GM21447 (cell line): Measurements from ENCODE around the gene USP10.
"Not testable (repeated sequence)": the region's sequence is repeated elsewhere in the genome, so short reads cannot be mapped to it uniquely, and the experiment has no call there.

Experiments used
- ATAC-seq: cut with Tn5 transposase; IDR thresholded peaks from one replicate; pipeline ENCODE4 v1.9.1; 2021; ENCODE audit not compliant: unreplicated experiment

The USP10 gene

DNA sequence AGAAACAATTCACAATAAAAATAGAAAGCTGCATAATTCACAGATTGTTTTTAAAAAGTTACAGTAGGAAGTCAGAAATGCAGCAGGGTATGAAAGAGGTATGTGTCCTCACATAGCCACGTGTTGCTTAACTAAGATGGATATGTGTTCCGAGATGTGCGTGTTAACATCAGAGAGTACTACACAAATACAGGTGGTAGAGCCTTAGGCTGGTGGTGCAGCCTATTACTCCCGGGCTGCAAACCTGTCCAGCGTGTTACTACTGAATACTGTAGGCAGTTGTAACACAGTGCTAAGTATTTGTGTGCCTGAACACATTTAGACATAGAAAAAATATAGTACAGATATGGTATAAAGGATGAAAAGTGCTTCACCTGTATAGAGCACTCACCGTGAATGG, 46.4 kb downstream of the USP10 start:
- ATAC-seq = no peak

DNA sequence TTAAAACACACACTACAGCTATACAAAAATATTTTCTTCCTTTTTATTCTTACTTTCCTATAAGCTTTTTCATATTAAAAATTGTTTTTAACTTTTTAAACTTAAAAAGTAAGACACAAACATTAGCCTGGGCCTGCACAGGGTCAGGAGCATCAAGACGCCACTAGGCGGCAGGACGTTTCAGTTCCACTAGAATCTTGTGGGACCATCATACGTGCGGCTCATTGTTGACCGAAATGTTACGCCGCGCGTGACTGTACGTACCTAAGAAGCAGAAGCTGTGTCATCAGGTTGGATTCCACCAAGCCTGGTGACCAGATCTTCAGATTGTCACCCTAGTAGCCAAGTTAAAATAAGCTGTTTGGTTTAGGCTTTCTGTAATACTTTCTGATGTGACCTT, 47.1 kb downstream of the USP10 start:
- ATAC-seq = no peak

DNA sequence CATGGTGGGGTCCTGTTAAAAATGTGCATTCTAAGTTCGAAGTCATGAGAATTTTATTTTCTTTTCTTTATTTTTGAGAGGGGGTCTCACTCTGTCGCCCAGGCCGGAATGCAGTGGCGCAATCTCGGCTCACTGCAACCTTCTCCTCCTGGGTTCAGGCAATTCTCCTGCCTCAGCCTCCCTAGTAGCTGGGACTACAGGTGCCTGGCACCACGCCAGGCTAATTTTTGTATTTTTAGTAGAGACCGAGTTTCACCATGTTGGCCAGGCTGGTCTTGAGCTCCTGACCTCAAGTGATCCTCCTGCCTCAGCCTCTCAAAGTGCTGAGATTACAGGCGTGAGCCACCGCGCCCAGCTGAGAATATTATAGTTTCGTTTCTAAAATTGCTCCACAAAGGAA, 48.4 kb downstream of the USP10 start:
- ATAC-seq = not testable (repeated sequence)

DNA sequence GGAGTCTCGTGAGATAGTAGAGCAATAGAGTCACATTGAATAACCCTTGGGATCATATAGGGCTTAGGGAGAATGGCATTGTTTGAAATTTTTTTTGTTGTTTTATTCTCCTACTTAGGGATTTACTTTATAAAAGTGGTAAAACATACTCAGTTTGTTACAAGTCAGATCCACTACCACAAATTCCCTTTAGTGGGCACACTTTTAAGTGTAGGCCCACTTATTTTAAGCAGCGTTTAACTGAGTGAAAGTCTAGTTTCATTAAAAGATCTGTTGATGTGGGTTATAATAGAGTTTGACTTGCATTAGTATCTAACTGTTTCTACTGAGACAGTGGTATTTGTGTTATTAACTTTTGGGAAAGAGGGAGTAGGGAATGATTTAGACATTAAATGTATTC, 49.3 kb downstream of the USP10 start:
- no peak for ATAC-seq

DNA sequence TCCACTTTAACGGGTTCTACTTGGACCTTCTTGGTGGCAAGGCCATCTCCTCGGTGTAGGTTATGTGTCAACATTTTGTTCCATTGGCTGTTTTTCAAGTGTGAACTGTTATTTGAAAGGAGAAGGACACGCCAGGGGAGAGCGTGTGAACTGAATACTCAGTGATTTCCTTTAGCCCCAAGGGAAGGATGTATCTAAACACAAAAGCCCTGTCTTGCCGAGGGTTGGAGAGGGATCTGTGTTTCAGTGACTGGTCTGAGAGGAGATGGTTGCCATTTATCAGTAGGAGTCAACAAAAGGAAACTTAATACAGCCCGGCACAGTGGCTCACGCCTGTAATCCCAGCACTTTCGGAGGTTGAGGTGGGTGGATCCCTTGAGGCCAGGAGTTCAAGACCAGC, 50.0 kb downstream of the USP10 start:
- ATAC-seq = no peak

DNA sequence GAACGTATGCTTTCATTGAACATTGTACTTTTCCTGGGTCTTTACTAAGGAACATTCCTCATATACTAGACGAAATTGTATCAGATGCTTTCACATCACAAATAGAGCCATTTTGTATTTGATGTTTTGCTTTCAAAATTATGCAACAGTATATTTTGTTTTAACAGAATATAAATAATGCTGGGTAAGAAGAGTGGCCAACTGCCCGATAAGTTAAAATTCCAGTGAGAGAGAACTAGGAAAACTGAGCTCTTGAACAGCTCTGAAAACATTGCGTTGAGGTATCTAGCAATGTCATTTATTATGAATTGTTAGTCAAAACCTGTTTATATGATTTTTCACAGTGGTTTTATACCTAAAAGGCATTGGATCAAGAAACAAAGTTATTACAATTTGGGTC, 50.8 kb downstream of the USP10 start:
- no peak for ATAC-seq

DNA sequence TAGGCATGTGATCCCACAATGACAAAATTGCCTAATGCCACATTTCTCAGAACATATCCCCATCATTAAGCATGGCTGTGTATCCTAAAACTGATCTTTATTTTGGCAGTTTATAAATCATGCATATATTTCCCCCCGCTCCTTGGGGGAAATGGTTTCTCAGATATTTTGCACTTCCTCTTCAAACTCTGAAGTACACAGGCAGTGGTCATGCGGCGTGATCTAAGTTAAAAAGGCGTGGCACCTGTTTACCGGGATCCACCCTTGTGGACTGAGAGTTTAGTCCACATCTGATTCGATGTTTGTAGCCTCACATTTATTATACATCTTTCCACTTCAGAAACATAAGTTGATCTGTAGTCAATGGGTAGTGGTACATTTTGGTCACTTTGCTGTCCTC, 51.4 kb downstream of the USP10 start:
- ATAC-seq = no peak

DNA sequence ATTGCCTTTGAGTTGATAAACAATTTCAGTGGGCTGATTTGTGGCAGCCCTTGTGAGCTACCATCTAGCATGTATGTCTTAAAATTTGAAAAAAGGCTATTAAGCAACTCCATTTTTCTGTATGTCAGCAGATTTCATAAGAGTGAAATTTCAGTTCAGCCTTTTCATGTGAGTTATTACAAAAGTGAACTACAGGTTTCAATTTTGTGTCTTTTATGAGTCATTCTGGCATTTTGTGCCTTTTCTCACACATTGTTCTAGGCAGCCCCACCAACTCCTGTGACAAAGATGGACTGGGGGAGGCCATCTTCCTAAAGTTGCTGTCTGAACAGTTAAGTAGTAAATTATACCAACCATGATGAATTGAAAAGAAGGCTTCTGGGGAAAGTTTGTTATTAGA, 52.1 kb downstream of the USP10 start:
- ATAC-seq = peak; percentile 44

DNA sequence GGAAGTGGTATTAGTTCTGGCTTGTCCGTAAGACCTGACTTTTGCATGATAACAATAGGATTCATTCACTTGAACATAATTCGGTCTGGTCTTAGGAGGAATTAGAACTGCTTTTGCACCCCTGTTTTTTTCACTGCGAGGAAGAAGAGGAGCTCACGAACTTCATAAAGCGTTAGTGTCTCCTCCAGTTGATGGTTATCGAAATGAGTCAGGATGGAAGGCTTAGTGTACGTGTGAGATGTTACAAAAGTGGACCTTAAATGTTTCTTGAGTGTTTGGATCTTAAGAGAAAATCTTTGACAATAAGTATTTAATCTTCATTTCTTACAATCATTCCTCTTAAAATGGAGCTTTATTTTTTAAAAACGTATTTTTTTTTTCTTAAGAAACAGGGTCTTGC, 52.8 kb downstream of the USP10 start:
- ATAC-seq = peak; percentile 43

DNA sequence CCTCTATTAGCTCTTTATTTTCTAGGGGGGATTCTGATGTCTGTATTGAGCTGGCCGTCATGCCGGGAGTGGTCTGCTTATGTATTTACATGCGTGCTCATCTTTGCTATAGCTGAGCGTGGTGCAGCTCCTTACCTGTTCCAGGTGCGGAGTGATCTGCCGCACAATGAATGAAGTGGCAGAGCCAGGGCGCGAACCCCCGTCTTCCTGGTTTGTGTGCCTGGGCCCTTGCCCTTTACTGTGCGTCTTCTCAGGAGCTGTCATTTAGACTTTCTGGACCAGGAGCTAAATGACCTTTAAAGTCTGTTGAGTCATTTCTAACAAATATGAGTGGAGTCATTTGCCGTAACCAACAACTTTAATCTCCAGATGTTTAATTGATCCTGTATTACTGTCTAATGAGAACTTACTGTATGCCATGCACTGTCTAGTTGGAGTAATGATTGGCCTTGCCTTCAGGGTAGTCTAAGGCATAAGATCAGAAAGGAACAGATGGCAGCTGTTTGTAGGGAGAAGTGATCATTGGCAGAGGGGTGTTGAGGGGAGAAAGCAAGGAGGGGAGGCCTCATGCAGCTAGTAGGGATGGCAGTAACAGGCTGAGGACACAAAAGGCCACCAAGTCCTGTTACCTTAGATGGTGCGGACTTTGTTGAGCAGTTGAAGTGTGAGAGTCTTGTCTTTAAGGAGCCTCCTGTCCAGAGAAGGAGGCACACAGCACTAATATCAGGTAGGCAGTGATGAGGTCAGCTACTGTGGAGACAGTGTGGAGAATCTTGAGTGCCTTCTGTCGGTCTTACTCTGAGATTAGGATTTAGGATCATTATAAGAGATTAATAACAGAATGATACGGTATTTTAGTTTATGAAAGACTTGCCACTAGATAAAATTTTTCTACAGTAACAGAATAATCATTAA, 53.9 kb downstream of the USP10 start:
- no peak for ATAC-seq

DNA sequence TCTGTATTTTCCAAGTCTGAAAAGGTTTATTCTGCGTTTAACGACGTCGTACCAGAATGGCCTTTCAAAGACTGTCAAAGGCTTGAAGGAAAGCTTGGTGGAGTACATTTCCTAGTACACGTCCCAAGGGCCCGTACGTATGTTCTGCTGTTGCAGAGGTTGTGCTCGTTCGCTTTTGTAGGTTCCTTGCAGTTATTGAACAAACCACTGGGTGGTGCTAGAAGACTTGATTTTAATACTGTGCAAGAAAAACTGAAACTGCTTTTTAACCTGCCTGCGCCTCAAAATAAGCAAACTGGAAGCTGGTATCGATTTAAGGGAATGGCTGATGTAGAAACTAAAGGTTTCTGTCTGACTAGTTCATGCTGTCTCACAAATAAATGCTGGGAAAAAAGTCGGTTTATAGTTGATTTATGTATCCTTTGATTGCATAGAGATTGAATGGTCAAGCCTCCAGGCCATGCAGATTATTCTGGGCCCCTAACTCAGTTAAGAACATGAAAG, 54.6 kb downstream of the USP10 start:
- ATAC-seq = peak; percentile 51

DNA sequence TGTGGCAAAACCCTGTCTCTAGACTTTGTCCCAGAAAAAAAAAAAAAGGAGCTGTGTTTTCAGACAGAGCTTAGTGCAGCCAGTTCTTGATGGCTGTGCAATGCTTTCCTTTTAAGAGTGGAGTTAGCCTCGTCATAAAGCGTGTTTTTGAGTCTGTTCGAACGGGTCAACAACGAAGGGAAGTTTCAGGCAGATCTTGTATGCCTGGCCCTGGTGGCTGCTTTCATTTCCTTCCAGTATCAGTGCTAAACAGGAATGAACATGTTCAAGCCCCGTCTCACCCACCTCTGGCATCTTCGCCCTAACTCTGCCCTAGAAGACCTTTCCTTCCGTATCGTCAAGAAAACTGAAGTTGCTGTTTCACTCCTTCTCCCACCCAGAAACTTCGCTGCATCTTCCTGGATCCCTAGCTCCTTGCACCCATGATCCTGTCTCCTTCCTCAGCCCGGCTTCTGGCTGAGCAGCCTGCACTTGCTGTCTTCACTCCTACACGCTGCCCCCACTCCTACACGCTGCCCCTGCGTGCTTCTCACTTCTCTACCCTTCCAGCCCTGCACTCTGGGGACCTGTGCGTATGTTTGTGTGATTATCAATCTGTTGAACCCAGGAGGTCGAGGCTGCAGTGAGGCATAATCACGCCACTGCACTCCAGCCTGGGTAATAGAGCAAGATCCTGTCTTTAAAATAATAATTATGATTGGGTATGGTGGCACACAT, 55.3 kb downstream of the USP10 start:
- ATAC-seq = no peak

DNA sequence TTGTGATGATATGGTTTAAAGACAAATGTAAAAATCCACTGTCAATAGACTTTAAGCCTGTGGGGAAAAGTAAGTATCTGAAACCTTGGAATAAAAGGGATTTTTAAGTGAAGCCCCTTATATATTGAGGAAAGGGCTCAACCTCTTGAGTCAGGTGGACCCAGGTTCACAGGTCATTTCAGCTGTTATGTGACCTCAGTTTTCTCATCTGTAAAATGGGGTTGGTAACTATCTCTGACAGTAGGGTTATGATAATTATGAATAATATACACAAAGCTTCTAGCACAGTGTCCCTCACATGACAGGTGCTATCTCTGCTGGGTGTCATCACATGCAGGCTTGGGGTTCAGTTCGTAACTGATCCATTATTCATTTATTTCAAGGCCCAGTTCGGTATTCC, 57.0 kb downstream of the USP10 start:
- ATAC-seq = no peak

DNA sequence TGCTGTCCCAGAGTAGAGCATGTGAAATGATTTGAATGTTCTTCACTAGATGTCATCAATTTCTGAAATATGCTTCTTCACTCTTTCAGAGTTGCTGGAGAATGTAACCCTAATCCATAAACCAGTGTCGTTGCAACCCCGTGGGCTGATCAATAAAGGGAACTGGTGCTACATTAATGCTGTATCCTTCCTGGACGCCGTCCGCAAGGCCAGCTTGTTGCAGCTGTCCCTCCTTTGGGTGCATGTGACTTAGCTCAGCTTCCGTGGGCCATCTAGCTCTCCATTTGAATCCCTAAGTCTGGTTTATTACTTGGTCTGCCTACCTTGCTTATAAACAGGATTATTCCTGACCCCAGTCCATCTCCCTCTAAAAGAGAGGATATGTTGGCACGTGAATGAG, 58.8 kb downstream of the USP10 start:
- ATAC-seq = no peak

DNA sequence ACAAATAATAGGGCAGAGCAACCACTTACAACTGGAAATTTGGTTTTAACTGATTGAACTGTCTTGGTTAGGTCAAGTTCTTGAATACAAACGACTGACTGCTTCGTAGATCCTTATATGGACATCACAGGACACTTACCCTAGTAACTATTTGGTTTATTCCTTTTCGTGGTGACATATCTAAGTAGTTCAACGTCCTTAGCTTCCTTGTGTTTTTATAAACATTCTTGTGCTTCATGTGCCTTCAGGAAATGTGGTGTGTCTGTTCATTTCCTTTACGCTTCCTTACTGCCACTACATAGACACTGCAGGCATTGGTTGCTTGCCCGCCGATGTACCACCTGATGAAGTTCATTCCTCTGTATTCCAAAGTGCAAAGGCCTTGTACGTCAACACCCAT, 59.3 kb downstream of the USP10 start:
- no peak for ATAC-seq

DNA sequence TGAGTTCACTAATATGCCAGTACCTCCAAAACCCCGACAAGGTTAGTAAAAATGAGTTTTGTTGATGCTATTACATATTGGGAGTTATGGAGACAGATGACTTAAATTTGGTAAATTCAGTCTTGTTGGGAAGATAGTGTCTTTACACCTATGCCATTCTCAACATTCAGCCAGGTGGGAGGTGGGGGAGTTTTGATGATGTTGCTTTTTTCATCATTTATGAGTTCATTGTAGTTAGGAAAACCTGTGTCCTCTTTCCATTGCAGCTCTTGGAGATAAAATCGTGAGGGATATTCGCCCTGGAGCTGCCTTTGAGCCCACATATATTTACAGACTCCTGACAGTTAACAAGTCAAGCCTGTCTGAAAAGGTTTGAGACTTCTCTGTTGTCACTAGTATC, 60.1 kb downstream of the USP10 start:
- ATAC-seq = no peak

DNA sequence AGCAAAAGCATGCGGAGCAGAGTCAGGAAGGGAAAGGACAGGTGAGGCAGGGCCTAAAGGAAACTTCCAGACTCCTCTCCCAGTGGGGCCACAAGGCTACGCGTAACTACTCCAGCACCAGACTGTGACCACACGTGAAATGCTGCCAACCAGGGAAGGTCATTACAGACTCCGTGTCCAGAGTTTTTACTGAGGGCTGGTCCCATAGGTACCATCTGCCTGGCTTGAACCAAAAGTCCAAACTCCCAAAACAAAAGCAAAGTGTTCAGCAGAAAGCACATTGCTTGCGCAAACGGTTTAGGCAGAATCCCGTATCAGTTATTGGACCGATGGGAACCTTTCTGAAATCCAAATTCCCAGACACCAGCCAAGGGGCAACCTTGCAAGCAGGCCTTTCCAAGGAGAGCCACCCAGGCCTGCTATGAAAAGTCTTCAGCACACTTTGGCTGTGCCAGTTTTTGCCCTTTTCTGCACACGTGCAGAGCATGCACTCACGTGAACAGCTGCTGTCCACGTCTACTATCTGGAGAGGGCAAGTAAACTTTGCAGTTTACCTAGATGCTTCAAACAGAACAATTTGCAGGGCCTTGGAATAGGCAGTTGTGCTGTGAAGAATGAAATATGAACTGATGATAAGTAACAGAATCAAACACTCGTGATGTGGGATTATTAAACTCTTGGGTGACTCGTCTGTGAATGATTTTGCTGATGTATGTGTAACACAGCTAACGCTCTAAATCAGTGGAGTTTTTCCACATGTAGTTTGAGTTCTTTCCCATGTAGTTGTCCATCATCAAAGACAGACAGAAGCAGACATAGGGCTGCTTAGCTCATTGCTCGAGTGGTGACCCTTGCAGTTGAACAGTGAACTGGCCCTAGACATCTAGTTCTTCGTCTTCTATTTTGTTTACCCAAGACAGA, 61.9 kb downstream of the USP10 start:
- no peak for ATAC-seq

DNA sequence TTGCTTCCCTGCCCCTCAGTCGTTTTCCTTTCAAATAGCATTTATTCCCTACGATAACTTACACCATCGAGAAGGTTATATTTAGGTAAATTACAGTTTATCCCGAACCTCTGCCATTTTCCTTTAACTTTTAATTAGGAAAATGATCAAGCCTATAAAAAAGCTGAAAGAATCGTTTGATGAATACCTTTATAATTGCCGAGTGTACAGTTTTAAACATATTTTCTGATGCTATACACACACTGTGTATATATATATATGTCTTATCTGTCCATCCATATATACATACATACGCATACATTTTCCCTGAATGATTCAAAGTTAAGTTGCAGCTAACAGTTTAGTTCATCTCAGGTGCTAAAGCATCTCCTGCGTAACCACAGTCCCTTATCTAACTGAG, 63.4 kb downstream of the USP10 start:
- ATAC-seq = no peak

DNA sequence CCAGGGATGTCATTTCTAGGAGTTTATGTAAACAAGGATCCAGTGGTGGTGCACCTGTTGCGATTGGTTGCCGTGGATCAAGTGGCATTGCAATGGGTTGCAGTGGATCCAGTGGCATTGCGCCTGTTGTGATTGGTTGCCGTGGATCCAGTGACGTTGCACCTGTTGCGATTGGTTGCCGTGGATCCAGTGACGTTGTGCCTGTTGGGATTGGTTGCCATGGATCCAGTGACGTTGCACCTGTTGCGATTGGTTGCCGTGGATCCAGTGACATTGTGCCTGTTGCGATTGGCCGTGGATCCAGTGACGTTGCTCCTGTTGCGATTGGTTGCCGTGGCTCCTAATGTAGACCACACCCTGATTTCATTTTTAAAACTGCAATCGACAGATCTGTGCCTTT, 63.8 kb downstream of the USP10 start:
- ATAC-seq = no peak

DNA sequence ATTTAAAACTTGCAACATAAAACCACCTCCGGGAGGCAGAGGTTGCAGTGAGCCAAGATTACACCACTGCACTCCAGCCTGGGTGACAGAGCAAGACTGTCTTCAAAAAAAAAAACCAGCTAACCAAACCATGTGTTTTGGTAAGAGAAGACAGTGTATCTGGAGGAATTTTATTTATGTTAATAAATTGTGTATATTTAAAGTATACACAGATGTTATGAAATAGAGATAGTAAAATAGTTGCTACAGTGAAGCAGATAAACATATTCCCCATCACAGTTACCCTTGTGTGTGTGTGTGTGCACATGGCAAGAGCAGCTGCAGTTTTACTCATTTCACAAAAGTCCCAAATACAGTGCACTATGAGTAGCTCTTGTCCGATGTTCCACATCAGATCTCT, 65.2 kb downstream of the USP10 start:
- no peak for ATAC-seq
